Dedifferentiated amniotic fluid mesenchymal stem cell (primary cell): ENCODE measurements around the gene KRTAP6-2.

Source experiments
- DNase-seq: peaks from one replicate; pipeline ENCODE4 v3.0.0-alpha.2; 2016; ENCODE audit errors: extremely low spot score

The KRTAP6-2 gene, protein sequence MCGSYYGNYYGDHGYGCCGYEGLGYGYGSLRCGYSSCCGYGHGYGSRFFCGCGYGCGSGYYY

GRCh38 chr21:30598802-30599201 lies at the start of gene KRTAP6-2:
Gene KRTAP6-2, minus strand, starts transcription at chr21:30598902. Its CDS starts 28 bp downstream, at chr21:30598874.
- no peak for DNase-seq

GRCh38 chr21:30646904-30647414 lies 48.3 kb upstream of the KRTAP6-2 start:
- DNase-seq: no peak

GRCh38 chr21:30642564-30642963 lies 43.9 kb upstream of the KRTAP6-2 start, which contains the start of gene KRTAP20-3:
Gene KRTAP20-3, plus strand, starts transcription at chr21:30642864.
- no peak for DNase-seq

DNA sequence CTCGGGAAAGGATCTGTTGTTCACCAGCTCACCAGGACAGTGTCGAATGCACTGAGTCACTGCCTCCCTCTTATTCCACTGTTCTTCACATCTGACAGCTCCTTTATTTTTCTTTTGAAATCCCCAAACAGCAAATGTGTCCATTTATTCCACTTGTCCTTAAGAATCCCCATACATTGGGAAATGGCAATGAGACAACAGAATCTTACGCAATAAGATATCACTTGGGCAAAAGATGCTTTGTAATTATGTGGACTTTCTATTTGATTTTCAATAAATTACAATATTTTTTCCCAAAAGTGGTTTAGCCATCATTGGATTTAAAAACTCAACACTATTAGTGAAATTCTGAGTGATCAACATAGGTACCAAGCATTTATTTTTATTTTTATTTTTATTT lies 40.0 kb upstream of the KRTAP6-2 start:
- DNase-seq: no peak

DNA sequence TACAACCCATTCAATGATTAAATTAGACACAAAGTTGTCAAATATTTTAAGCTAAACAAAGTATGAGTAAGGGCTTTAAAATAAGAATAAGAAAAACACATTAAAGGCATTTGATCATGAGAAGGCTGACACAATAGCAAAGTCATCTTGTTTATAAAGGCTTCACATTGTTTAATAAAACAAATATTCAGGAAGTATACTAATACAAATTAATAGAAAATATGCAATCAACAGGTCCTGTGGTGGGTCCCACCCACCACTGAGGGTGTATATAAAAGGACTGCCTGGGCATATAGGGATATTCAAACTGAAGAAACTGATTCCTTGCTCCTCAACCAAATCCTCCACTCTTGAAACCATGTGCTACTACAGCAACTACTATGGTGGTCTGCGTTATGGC lies 36.2 kb upstream of the KRTAP6-2 start, which contains the start of gene KRTAP20-2:
KRTAP20-2 (plus strand) TSS at position 301 of the 400 bp plus-strand sequence; CDS start at position 359, 58 bp downstream.
- no peak for DNase-seq

- no peak for DNase-seq
Measured at GRCh38 chr21:30629200-30629599, 30.5 kb upstream of the KRTAP6-2 start.

DNA sequence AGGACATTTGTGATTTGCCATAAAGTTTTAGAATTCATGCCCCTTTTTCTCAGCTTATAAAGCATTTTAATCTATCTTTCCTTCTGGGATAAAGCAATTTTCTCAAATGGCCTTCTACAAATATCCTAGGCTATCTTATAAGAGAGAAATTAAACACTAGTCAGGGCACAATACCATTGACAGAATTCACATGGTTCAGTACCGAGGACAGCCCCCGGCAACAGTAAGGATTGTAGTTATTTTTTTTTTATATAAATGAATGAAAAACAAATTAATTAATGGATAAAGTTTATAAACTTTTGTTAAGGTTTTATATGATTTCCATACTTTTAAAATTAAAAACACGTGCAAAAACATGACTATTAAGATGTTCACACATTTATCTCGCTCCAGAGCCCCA lies 29.4 kb upstream of the KRTAP6-2 start:
- no peak for DNase-seq

DNA sequence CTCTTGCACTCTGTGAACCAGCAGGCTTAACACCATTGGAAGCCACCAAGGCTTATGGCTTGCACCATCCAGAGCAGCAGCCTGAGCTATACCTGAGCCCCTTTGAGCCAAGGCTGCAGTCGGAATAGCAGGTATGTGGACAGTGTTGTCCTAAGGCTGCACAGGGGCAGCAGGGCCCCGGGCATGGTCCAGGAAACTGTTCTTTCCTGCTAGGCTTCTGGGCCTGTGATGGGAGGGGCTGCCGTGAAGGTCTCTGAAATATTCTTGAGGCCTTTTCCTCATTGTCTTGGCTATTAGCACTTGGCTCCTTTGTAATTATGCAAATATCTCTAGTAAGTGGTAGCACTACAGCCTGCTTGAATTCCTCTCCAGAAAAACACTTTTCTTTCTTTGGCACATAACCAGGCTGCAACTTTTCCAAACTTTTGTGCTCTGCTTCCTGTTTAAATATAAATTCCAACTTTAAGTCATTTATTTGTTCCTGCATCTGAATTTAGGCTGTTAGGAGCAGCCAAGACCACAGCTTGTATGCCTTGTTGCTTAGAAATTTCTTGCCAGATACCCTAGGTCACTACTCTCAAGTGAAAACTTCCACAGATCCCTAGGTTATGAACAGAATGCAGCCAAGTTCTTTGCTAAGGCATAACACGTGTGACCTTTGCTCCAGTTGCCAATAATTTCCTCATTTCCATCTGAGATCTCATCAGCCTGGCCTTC lies 26.9 kb upstream of the KRTAP6-2 start:
- DNase-seq: no peak

- DNase-seq: no peak
Measured at GRCh38 chr21:30623362-30623761, 24.7 kb upstream of the KRTAP6-2 start.

DNA sequence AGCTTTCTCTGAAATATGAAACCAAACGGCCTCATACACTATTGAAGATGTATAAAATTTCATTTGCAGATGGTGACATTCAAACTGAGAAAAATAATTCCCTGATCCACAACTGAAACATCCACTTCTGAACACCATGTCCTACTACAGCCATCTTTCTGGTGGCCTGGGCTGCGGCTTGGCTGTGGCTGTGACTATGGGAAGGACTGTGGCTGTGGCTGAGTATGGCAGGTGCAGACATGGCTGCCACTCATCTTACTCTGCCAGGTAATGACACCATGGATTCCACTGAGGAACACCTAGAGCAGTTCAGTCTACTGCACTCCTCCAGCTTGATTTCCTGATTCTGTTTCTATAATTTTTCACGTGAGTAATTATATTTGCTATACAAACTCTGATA lies 21.8 kb upstream of the KRTAP6-2 start, which contains the start of gene KRTAP20-4:
KRTAP20-4 (plus strand) TSS at position 106 of the 400 bp plus-strand sequence.
- no peak for DNase-seq

GRCh38 chr21:30620080-30620479 lies 21.4 kb upstream of the KRTAP6-2 start:
- no peak for DNase-seq

- no peak for DNase-seq
Measured at GRCh38 chr21:30616125-30616524, 17.4 kb upstream of the KRTAP6-2 start, which contains the start of gene KRTAP20-1. Gene KRTAP20-1, plus strand, starts transcription at chr21:30616425. Its CDS starts 30 bp downstream, at chr21:30616455.

DNA sequence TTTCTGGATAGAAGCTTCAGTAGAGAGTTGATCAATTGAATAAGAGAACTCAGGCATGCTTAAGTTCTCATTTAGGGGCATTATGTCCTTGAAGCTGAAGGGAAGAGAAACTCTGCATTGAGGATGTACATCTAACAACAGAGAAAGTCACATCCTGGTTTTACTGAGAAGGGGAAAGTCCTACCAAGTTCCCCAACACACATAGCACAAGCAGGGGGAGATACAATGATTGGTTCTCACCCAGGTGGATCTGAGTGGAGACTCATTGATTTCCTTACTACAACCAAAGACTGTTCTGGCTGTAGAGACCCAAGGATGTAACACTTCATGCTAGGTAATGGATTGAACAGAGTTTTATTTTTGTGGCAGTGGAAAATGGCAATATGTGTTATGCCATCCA lies 16.5 kb upstream of the KRTAP6-2 start:
- no peak for DNase-seq

DNA sequence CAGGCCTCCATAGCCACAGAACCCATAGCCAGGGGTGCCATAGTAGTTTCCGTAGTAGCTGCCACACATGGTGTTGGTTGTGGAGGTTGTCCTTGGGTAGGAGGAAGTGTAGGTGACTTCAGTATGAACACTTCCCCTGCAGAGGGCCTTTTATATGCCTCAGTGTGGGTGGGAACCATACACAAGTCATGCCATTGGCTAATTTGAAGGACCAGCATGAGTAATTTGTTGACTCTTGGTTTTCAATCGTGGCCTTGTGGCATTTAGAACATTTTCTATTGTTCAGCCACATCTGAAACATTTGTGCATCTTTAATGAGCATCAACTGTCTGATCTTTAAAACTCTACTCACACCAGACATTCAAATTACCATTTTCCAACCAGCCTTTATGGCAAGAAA lies 15.1 kb upstream of the KRTAP6-2 start, which contains the start of gene KRTAP6-1:
KRTAP6-1 (minus strand) TSS at position 95 of the 400 bp plus-strand sequence; CDS start at position 69, 26 bp downstream.
- no peak for DNase-seq

- no peak for DNase-seq
Measured at GRCh38 chr21:30612132-30612531, 13.4 kb upstream of the KRTAP6-2 start.

GRCh38 chr21:30605968-30606367 lies 7.3 kb upstream of the KRTAP6-2 start:
- DNase-seq: no peak

DNA sequence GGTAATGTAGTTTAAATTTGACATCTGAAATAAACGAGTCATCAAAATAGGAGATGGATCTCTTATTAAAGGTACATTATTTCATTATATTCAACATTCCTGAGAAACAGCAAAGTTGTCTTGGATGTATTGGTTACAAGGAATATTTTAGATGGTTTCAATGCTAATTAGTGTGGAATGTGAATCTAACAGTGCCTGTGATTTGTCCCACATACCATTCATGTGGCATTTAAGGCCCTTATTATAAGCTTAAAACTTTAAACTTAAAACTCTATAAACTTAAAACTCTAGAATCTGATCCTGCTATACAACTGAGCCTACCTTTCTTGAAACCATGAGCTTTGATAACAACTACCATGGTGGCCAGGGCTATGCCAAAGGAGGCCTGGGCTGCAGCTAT lies 2.1 kb upstream of the KRTAP6-2 start, which contains the start of gene KRTAP22-1:
KRTAP22-1 (plus strand) TSS at position 301 of the 400 bp plus-strand sequence.
- no peak for DNase-seq

DNA sequence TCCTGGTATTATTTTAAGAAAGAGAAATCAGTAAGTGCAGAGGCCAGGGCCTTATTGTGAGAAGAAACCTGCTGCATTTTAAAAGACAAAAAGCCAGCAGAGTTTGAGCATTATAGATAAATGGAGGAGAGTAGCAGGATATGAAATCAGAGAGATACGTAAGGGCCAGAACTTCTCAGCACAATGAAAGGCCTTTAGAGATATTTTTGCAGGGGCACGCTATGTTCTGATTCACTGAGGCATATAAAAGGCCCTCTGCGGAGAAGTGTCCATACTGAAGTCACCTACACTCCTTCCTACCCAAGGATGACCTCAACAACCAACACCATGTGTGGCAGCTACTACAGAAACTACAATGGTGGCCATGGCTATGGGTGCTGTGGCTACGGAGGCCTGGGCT lies 6.6 kb downstream of the KRTAP6-2 start, which contains the start of gene KRTAP6-3:
KRTAP6-3 (plus strand) TSS at position 301 of the 400 bp plus-strand sequence; CDS start at position 307, 6 bp downstream.
- no peak for DNase-seq

DNA sequence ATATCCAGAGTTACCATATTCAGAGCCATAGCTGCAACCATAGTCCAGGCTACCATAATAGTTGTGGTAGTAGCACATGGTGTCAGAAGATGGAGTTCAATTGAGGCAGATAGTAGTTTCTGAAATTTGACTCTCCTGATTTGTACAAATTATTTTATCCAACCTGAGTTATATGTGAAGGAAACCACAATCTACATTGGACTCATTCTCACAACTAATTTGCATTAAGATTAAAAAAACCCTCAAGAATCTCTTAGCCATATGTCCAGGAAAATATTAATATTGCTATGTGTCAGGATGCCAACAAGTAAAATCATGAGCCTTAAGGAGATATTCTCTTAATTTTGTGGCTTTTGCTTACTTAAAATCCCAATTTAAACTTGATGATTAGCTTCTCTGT lies 8.4 kb downstream of the KRTAP6-2 start, which contains the start of gene KRTAP22-2:
KRTAP22-2 (minus strand) TSS at position 101 of the 400 bp plus-strand sequence.
- DNase-seq: no peak

GRCh38 chr21:30582870-30583269 lies 15.8 kb downstream of the KRTAP6-2 start:
- DNase-seq: no peak

DNA sequence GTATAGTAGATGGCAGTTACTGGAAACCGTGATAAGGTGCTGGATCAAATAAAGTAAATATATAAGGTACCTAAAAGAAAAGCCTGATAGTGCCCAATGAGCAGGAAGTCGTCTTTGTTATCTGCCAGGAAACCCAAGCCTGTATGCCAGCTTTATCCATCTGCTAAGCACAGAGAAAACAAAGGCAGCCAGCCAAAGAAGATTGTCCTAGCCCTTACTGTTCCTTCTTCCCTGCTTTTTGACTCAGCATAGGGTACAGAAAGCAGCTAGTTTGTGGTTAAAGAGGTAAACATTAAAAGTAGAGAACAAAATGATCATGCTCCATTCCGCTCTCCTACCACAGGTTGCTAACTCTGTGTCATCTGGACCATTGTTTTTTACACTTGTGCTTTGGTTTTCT lies 18.6 kb downstream of the KRTAP6-2 start:
- DNase-seq: no peak

GRCh38 chr21:30579346-30579745 lies 19.4 kb downstream of the KRTAP6-2 start:
- DNase-seq: no peak

GRCh38 chr21:30577766-30578165 lies 20.9 kb downstream of the KRTAP6-2 start:
- DNase-seq: no peak
